Retinal pigment epithelial cell (primary cell): ENCODE results near the gene RGS9BP.

Experiments used
- DNase-seq: peaks from one replicate; pipeline ENCODE4 v3.0.0-alpha.2; 2010; ENCODE audit warnings: low read depth
- H3K4me3 ChIP-seq: 2 replicates; pipeline ENCODE4 v1.5.1; 2011; ENCODE audit warnings: mild to moderate bottlenecking, low read length, control low read depth, moderate library complexity
- CTCF ChIP-seq: conservative IDR thresholded peaks from 2 replicates; pipeline ENCODE4 v1.5.1; 2011; ENCODE audit warnings: low read depth, low read length, control low read depth, inconsistent platforms

RGS9BP gene

GRCh38 chr19:32675720-32676185, at the start of gene RGS9BP:
TSS of gene RGS9BP (plus strand) at chr19:32675848. CDS start at chr19:32676264, 416 bp downstream.
- H3K4me3 ChIP-seq: peak within 1 kb of the TSS; percentile 76
- no peak for TF ChIP-seq CTCF
- no peak for DNase-seq

- no peak overlapping the region for H3K4me3 ChIP-seq
- no peak for DNase-seq
- no peak for TF ChIP-seq CTCF
These were observed 48.7 kb upstream of the RGS9BP start for GRCh38 chr19:32626969-32627368.

- no peak for DNase-seq
- H3K4me3 ChIP-seq: no peak overlapping the region
- no peak for TF ChIP-seq CTCF
These were observed 47.9 kb upstream of the RGS9BP start for GRCh38 chr19:32627714-32628270.

- no peak for TF ChIP-seq CTCF
- no peak overlapping the region for H3K4me3 ChIP-seq
- no peak for DNase-seq
These were observed 45.3 kb upstream of the RGS9BP start for GRCh38 chr19:32630338-32630737.

GRCh38 chr19:32631381-32631780, 44.3 kb upstream of the RGS9BP start:
- TF ChIP-seq CTCF: no peak
- DNase-seq: no peak
- H3K4me3 ChIP-seq: no peak overlapping the region

- no peak overlapping the region for H3K4me3 ChIP-seq
- no peak for TF ChIP-seq CTCF
- DNase-seq: no peak
These were observed 38.2 kb upstream of the RGS9BP start for GRCh38 chr19:32637480-32637879.

- no peak for DNase-seq
- H3K4me3 ChIP-seq: no peak overlapping the region
- no peak for TF ChIP-seq CTCF
These were observed 37.0 kb upstream of the RGS9BP start for GRCh38 chr19:32638625-32639024.
